ENCODE results near the gene MT1B.
"Not testable (repeated sequence)": the region's sequence is repeated elsewhere in the genome, so short reads cannot be mapped to it uniquely, and the experiment has no call there.

DNA sequence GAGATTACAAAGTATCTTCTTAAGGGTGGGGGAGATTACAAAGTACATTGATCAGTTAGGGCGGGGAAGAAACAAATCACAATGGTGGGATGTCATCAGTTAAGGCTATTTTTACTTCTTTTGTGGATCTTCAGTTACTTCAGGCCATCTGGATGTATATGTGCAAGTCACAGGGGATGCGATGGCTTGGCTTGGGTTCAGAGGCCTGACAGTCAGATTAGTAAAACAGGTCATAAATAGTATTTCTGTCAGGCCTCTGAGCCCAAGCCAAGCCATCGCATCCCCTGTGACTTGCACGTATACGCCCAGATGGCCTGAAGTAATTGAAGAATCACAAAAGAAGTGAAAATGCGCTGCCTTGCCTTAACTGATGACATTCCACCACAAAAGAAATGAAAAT is 22.9 kb downstream of the MT1B start:
- not testable (repeated sequence) for TF ChIP-seq FOXM1 (IDR thresholded peaks at IDR 0.05; ENCODE audit: low read depth); TAF1 (IDR thresholded peaks at IDR 0.05; ENCODE audit: borderline replicate concordance, low read depth, low read length); RCOR1 (IDR thresholded peaks at IDR 0.05; ENCODE audit: low read length); RAD21 (IDR thresholded peaks at IDR 0.05; ENCODE audit: low read length)
- TF ChIP-seq, protein P1, sequence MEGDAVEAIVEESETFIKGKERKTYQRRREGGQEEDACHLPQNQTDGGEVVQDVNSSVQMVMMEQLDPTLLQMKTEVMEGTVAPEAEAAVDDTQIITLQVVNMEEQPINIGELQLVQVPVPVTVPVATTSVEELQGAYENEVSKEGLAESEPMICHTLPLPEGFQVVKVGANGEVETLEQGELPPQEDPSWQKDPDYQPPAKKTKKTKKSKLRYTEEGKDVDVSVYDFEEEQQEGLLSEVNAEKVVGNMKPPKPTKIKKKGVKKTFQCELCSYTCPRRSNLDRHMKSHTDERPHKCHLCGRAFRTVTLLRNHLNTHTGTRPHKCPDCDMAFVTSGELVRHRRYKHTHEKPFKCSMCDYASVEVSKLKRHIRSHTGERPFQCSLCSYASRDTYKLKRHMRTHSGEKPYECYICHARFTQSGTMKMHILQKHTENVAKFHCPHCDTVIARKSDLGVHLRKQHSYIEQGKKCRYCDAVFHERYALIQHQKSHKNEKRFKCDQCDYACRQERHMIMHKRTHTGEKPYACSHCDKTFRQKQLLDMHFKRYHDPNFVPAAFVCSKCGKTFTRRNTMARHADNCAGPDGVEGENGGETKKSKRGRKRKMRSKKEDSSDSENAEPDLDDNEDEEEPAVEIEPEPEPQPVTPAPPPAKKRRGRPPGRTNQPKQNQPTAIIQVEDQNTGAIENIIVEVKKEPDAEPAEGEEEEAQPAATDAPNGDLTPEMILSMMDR (IDR thresholded peaks at IDR 0.05): not testable (repeated sequence)
- TF ChIP-seq, protein P2, sequence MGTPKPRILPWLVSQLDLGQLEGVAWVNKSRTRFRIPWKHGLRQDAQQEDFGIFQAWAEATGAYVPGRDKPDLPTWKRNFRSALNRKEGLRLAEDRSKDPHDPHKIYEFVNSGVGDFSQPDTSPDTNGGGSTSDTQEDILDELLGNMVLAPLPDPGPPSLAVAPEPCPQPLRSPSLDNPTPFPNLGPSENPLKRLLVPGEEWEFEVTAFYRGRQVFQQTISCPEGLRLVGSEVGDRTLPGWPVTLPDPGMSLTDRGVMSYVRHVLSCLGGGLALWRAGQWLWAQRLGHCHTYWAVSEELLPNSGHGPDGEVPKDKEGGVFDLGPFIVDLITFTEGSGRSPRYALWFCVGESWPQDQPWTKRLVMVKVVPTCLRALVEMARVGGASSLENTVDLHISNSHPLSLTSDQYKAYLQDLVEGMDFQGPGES (IDR thresholded peaks at IDR 0.05; ENCODE audit: low read depth, low read length): not testable (repeated sequence)
- TF ChIP-seq, protein P3, sequence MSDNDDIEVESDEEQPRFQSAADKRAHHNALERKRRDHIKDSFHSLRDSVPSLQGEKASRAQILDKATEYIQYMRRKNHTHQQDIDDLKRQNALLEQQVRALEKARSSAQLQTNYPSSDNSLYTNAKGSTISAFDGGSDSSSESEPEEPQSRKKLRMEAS (IDR thresholded peaks at IDR 0.05; ENCODE audit: low read depth): not testable (repeated sequence)
